Retinal pigment epithelial cell (primary cell): ENCODE data around the gene GNAI3.

Experiments used
- DNase-seq: peaks from one replicate; pipeline ENCODE4 v3.0.0-alpha.2; 2010; ENCODE audit warnings: low read depth
- H3K4me3 ChIP-seq: 2 replicates; pipeline ENCODE4 v1.5.1; 2011; ENCODE audit warnings: mild to moderate bottlenecking, low read length, control low read depth, moderate library complexity
- TF ChIP-seq, protein P1 (sequence below): conservative IDR thresholded peaks from 2 replicates; pipeline ENCODE4 v1.5.1; 2011; ENCODE audit warnings: low read depth, low read length, control low read depth, inconsistent platforms

Gene GNAI3

GRCh38 chr1:109531826-109532364, 16.5 kb upstream of the GNAI3 start:
- DNase-seq, result no peak
- H3K4me3 ChIP-seq, result no peak overlapping the region
- TF ChIP-seq, protein P1, sequence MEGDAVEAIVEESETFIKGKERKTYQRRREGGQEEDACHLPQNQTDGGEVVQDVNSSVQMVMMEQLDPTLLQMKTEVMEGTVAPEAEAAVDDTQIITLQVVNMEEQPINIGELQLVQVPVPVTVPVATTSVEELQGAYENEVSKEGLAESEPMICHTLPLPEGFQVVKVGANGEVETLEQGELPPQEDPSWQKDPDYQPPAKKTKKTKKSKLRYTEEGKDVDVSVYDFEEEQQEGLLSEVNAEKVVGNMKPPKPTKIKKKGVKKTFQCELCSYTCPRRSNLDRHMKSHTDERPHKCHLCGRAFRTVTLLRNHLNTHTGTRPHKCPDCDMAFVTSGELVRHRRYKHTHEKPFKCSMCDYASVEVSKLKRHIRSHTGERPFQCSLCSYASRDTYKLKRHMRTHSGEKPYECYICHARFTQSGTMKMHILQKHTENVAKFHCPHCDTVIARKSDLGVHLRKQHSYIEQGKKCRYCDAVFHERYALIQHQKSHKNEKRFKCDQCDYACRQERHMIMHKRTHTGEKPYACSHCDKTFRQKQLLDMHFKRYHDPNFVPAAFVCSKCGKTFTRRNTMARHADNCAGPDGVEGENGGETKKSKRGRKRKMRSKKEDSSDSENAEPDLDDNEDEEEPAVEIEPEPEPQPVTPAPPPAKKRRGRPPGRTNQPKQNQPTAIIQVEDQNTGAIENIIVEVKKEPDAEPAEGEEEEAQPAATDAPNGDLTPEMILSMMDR, result no peak

DNA sequence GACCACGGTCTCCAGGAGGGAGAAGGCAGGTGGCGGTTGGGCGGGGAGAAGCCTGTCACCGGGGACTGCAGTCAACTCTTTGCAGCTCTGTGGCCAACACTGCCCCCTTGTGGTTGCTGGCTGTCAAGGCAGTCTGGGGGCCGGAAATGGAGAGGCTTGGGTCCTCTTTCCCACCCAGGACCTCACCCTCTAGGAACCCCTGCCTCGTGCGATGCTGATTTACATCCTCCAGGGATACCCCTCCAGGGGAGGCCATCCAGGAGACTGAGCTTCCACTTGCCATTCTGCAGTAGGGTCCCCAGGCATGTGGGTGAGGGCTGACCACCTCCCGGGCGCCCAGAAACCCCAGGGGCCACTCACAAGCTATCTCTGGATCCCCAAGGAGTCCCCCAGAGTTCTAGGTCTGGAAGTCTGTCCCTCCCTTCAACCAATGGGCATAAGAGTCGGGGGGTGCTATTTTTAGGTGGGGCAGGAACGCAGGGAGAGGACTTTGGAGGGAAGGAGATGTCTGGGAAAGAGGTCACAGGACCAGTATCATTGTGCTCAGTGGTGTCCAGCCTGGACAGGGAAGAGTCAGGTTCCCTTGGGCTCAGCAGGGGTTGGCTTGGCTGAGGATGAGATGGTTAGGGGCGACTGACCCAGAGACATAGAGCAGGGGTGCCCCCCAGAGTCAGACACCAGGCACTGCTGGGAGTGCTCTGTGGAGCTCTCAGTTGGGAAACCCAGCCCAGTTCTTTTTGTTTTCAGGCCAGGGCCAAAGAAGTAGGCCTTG, 15.9 kb upstream of the GNAI3 start:
- TF ChIP-seq, protein P1, result peak; percentile 96
- no peak overlapping the region for H3K4me3 ChIP-seq
- DNase-seq, result no peak

GRCh38 chr1:109534307-109534858, 14.0 kb upstream of the GNAI3 start:
- TF ChIP-seq, protein P1, result no peak
- DNase-seq, result no peak
- H3K4me3 ChIP-seq, result no peak overlapping the region

DNA sequence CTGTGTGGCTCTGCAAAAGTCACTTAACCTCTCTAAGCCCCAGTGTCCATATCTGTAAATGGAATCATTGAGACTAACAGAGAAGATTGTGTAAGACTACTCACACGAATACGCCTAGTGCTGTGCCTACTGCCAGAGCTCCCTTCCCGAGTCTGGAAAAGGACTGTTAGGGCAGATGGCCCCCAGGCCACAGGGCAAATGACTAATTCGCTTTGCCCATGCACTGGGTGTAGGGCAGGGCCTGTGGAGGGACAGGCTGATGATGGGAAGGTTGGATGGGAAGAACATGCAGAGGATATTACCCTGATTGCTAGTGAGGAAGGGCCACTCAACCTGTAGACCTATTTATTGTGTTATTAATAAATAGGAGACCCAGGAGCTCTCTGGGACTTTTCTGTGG, 12.9 kb upstream of the GNAI3 start:
- H3K4me3 ChIP-seq, result no peak overlapping the region
- TF ChIP-seq, protein P1, result no peak

DNA sequence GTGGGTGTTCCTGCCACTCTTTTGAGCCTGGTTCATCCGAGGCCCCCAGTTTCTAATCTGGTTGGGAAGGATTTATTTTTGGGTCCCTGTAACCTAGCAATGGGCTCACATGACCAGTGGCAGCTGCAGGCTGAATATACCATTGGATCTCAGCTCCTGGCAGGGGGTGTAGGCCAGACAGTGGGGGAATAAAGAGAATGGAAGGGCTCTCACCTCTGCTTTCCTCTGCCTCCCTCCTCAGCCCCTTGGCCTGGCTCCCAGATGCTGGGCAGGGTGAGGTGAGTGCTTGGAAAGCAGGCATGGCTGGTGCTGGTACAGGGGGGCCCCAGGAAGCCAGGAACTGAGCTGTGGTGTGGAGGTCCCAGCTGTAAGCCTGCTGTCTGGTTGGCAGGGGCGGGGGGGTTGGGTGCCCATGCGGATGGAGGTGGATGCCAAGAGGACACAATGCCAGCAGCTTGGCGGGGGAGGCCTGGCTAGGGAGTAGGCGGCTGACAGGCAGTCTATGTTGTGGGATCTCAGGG, 12.4 kb upstream of the GNAI3 start:
- peak; percentile 39 for DNase-seq
- no peak overlapping the region for H3K4me3 ChIP-seq
- TF ChIP-seq, protein P1, result no peak

More for the DNA sequence above, 12.9 kb upstream of the GNAI3 start:
- DNase-seq, result no peak

- TF ChIP-seq, protein P1, result no peak
- H3K4me3 ChIP-seq, result no peak overlapping the region
- no peak for DNase-seq
Observed at GRCh38 chr1:109537450-109538178, 10.8 kb upstream of the GNAI3 start.
